Left renal pelvis (tissue), 4 donors: Measurements from ENCODE around the gene TBATA. TPM values are rescaled to one million over a fixed set of nuclear protein-coding genes. Genes with fewer than 3 reads are reported as not detected.
"Not testable (repeated sequence)": the region's sequence is repeated elsewhere in the genome, so short reads cannot be mapped to it uniquely, and the experiment has no call there.

Experiments used
- DNase-seq, 4 donors: peaks; one replicate each; pipeline ENCODE4 v3.0.0-alpha.2; 2013; ENCODE audit warnings: low read depth in 4 of 4, low spot score in 3 of 4
- polyA plus RNA-seq, 4 donors: library from polyadenylated mRNA; unstranded; fragments of 120-200 nt; gene quantifications; one replicate each; pipeline ENCODE4 v1.2.1, GENCODE V29; 2013; ENCODE audit not compliant: insufficient read length in 4 of 4

The TBATA gene
- polyA plus RNA-seq, 4 donors, result not detected

- DNase-seq, result no peak
Observed at GRCh38 chr10:70780370-70780760, 4.8 kb downstream of the TBATA start.

GRCh38 chr10:70779511-70780369 is 5.4 kb downstream of the TBATA start:
- DNase-seq, result no peak

GRCh38 chr10:70779088-70779487 is 6.1 kb downstream of the TBATA start:
- DNase-seq, result no peak

- DNase-seq, result no peak
Observed at GRCh38 chr10:70778267-70778924, 6.8 kb downstream of the TBATA start.

GRCh38 chr10:70777063-70777875 is 7.9 kb downstream of the TBATA start:
- DNase-seq, result no peak

GRCh38 chr10:70776455-70777005 is 8.6 kb downstream of the TBATA start:
- no peak for DNase-seq

GRCh38 chr10:70775679-70776454 is 9.3 kb downstream of the TBATA start:
- DNase-seq, result no peak

- DNase-seq, result no peak
Observed at GRCh38 chr10:70774810-70775678, 10.1 kb downstream of the TBATA start.

GRCh38 chr10:70773965-70774809 is 11.0 kb downstream of the TBATA start:
- DNase-seq, result no peak

- DNase-seq, result no peak
Observed at GRCh38 chr10:70773461-70773860, 11.7 kb downstream of the TBATA start.

- no peak for DNase-seq
Observed at GRCh38 chr10:70772627-70773026, 12.6 kb downstream of the TBATA start.

GRCh38 chr10:70771311-70772194 is 13.6 kb downstream of the TBATA start:
- DNase-seq, result no peak

GRCh38 chr10:70770516-70770915 is 14.7 kb downstream of the TBATA start:
- not testable (repeated sequence) for DNase-seq

- DNase-seq, result no peak
Observed at GRCh38 chr10:70770001-70770400, 15.2 kb downstream of the TBATA start.

GRCh38 chr10:70769121-70769520 is 16.1 kb downstream of the TBATA start:
- DNase-seq, result no peak

GRCh38 chr10:70768026-70768685 is 17.0 kb downstream of the TBATA start:
- DNase-seq, result not testable (repeated sequence)
